ENCODE data around the gene ZC3H7A. TPM values are rescaled to one million over a fixed set of nuclear protein-coding genes. Genes with fewer than 3 reads are reported as not detected.

The ZC3H7A gene
- total RNA-seq, 1 experiment from 2014 or later: 42.4 TPM

DNA sequence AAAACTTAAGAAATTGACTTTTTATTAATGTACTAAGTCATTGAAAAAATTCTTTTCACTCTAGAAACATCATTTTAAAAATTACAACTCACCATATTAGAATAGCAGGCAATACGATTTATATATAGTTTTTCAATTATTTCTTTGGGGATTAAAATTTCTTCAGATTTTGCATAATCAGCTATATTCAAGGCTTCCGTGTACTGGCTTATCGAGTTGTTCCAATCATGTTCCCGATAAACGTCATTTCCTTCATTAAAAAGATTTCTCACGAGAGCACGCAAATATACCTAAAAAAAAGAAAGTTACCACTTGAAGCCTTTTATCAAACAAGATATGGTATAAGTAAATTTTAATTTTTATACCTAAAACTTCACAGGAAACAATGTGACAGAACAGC, 18.0 kb downstream of the ZC3H7A start:
- no peak for DNase-seq (ENCODE audit: low read depth)

DNA sequence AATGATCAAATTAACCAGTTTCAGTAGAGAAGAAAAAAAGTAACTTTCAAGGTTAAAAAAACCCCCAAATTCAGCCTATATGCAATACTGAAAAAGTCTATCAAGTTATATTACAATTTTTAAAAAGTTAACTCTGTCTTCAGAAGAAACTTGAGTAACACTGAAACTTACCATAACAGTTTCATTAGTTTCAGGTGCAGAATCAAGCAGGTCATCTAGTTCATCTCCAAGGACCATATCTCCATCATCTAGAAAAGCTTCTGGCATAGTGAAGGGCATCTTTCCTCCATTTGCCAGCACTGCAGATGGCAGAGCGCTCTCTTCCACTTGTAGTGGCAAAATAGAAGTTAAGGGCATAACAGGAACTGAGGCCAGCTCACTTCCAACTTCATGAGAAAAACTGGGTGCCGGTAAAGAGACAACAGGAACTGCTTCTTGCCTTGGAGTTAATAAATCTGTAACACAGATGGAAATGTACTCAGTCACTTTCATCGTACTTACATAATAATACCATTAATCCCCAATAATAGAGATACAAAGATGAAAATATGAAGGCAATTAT, 22.9 kb downstream of the ZC3H7A start:
- no peak for DNase-seq (ENCODE audit: low read depth)

- DNase-seq (ENCODE audit: low read depth): no peak
These were observed 28.2 kb downstream of the ZC3H7A start for GRCh38 chr16:11768849-11769248.

GRCh38 chr16:11762431-11762830, 34.6 kb downstream of the ZC3H7A start:
- no peak for DNase-seq (ENCODE audit: low read depth)

DNA sequence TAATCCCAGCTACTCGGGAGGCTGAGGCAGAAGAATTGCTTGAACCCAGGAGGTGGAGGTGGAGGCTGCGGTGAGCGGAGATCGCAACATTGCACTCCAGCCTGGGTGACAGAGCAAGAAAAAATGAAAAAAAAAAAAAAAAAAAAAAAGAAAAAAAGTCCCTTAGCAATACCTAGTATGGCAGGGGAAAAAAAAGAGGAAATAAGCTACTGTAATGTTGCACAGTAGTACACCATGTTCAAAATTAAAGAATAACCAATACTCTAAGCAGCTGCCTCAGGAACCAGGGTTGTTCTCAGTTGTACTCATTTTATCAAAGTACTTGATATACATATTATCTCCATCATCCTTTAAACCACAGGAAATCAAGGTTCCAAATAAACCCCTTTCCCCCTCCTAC, 37.1 kb downstream of the ZC3H7A start:
- DNase-seq (ENCODE audit: low read depth): no peak

- DNase-seq (ENCODE audit: low read depth): no peak
These were observed 37.8 kb downstream of the ZC3H7A start for GRCh38 chr16:11759163-11759834.

DNA sequence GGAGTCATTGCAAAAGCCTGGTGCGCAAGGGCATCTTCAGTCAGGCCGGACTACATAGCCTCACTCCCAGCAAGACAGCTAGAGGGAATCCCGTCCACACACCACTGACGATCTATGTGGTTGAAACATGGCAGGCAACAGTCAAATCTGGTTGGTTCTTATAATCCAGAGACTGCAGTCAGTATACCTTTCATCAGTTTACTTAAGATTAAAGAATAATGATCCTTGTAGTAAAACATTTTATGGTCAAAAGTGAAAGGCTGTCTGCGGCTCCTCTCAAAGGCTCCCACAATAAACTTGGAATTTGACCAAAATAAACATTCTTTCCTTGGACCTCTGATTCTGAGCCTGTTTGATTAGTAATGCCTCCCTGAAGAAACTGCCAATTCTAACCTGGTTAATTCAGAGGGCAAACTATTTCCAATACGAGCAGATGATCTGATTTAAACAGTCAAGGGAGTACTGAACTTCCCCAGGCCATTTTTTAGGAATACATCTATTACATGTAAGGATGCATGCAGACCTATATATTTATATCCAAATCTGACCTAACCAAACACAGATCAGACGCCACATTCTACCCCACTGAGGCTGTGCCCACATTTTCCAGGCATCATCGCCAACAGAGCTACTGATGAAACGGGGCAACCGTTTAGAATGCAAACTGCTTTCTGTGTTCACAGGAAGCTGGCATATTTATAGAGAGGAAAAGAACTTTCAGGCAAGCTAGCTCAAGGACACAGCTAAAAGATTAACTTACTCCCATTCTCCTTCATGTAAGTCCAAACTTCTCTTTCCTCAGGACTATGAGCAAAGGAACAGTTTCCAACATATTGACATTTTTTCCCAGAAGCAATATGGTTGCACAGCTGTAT, 39.1 kb downstream of the ZC3H7A start:
- DNase-seq (ENCODE audit: low read depth): peak; percentile 51

DNA sequence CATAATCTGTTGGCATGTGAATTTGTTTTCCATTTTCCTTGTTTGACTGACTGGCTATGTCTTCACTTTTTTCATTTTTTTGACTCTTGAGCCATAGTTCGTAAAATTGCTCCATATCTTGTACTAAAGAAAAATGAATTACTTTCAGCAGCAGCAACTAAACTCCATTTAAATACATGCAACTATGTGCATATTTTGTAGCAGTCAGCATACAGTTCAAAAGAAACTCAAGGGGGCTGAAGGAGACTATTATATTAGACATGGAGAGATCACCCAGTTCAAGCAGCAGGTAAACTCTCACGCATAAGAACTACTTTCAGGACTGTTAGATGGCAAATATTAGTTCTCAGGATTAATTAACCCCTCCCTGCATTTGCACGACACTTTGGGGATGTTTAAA, 40.8 kb downstream of the ZC3H7A start:
- no peak for DNase-seq (ENCODE audit: low read depth)

GRCh38 chr16:11755022-11755760, 41.9 kb downstream of the ZC3H7A start:
- DNase-seq (ENCODE audit: low read depth): peak; percentile 5

GRCh38 chr16:11752856-11753255, 44.2 kb downstream of the ZC3H7A start:
- DNase-seq (ENCODE audit: low read depth): no peak

DNA sequence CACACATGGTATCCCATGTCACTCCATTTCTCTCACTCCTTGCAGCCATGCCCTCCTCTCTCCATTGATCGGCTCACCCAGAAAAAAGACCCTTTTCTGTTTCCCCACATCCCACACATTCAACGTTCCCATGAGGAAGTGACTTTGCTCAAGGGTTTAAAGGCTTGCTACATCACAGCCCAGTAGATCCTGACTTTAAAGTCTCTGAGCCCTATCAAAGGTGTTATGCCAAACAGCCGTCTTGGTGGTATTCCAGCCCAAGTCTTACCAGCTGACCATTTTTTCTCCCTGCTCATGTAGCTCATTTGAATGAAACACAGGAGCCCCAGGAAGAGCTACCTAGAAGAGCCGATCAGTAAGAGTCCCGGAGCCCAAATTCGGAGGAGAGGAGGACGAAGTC, 47.0 kb downstream of the ZC3H7A start:
- no peak for DNase-seq (ENCODE audit: low read depth)

DNA sequence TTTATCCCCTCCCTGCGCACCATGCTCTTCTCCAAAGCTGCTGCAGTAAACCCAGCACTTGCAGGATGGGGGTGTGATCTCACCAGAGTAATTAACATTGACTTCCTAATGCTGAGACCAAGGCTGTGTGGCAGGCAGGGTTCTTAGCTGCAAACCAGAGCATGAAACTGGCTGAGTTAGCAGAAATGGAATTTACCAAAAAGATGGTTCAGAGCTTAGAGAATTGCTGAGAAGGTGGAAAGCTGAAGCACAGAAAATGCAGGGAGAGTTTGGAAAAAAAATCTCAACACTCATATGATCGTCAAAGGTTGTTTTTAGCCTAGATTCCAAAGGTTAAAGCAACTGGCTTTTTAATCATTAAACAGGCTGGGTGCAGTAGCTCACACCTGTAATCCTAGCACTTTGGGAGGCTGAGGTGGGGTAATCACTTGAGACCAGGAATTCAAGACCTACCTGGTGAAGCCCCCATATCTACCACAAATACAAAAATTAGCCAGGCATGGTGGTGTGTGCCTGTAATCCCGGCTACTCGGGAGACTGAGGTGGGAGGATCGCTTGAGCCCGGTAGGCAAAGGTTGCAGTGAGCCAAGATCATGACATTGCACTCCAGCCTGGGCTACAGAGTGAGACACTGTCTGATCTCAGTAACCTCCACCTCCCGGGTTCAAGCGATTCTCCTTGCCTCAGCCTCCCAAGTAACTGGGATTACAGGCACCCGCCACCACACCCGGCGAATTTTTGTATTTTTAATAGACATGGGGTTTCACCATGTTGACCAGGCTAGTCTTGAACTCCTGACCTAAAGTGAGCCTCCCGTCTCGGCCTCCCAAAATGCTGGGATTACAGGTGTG, 48.4 kb downstream of the ZC3H7A start:
- no peak for DNase-seq (ENCODE audit: low read depth)

- no peak for DNase-seq (ENCODE audit: low read depth)
These were observed 49.1 kb downstream of the ZC3H7A start for GRCh38 chr16:11747949-11748403.

GRCh38 chr16:11744075-11744470, 53.0 kb downstream of the ZC3H7A start:
- peak; percentile 19 for DNase-seq (ENCODE audit: low read depth)

DNA sequence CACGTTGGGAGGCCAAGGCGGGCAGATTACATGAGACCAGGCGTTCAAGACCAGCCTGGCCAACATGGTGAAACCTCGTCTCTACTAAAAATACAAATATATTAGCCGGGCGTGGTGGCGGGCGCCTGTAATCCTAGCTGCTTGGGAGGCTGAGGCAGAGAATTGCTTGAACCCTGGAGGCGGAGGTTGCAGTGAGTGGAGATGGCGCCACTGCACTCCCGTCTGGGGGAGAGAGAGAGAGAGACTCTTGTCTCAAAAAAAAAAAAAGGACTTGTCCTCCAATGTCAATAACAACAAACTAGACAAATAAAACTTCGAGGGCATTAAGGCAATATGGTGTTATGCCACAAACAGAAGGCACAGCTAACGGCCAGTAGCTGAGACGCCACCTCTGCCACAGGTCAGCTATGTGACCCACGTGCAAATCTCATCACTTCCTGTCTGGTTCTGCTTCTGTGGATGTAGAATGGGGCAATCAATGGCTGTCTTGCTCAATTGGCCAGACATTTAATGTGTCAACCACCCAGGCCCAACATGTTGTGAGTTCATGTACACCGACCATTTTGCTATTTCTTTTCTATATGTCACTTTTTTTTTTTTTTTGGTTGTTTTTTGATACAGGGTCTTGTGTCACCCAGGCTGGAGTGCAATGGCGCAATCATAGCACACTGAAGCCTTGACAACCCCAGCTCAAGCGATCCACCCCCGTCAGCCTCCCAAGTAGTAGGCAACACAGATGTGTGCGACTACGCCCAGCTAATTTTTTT, 53.6 kb downstream of the ZC3H7A start:
- DNase-seq (ENCODE audit: low read depth): peak; percentile 17

GRCh38 chr16:11742536-11743307, 54.3 kb downstream of the ZC3H7A start, which contains the start of gene TXNDC11:
Gene TXNDC11, minus strand, starts transcription at chr16:11742857. Its CDS starts 127 bp downstream, at chr16:11742730.
- DNase-seq (ENCODE audit: low read depth): peak; percentile 95

- DNase-seq (ENCODE audit: low read depth): peak; percentile 18
These were observed 54.9 kb downstream of the ZC3H7A start for GRCh38 chr16:11742093-11742535.

DNA sequence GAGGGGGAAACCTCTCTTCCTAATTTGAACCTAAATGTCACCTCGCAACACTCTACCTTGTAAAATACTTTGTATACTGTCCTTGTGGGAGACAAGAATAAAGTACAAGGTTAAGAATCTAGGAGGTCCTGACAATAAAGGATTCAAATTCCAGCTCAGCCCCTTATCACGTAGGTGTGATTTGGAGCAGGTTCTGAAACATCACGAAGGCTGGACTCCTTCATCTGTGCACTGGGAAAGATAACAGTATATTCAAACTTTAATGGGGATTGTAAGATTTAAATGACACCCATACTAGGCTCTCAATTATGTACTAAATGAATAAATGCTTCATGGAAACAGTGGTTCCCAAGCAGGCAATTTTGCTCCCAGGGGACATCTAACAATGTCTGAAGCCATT, 56.5 kb downstream of the ZC3H7A start:
- no peak for DNase-seq (ENCODE audit: low read depth)
